CD4-positive, alpha-beta T cell treated with Interleukin-12 subunit alpha and Interleukin-12 subunit beta, for 1 hour (primary cell): ENCODE measurements around the gene CEP128.
"Not testable (repeated sequence)": the region's sequence is repeated elsewhere in the genome, so short reads cannot be mapped to it uniquely, and the experiment has no call there.

Source experiments
- DNase-seq: peaks from one replicate; pipeline ENCODE4 v3.0.0-alpha.2; 2020

Gene CEP128

GRCh38 chr14:80941241-80942185, at the start of gene CEP128:
Gene CEP128, minus strand, starts transcription at chr14:80941738.
- peak; percentile 89 for DNase-seq

- DNase-seq, result no peak
Observed at GRCh38 chr14:80988735-80989429, 47.3 kb upstream of the CEP128 start.

GRCh38 chr14:80988192-80988591, 46.7 kb upstream of the CEP128 start:
- no peak for DNase-seq

- peak; percentile 75 for DNase-seq
Observed at GRCh38 chr14:80987235-80988032, 45.9 kb upstream of the CEP128 start.

GRCh38 chr14:80982711-80983110, 41.2 kb upstream of the CEP128 start:
- DNase-seq, result no peak

GRCh38 chr14:80981673-80982072, 40.1 kb upstream of the CEP128 start:
- no peak for DNase-seq

GRCh38 chr14:80981156-80981555, 39.6 kb upstream of the CEP128 start:
- no peak for DNase-seq

GRCh38 chr14:80979951-80980350, 38.4 kb upstream of the CEP128 start:
- DNase-seq, result no peak

- DNase-seq, result no peak
Observed at GRCh38 chr14:80978403-80978802, 36.9 kb upstream of the CEP128 start.

- no peak for DNase-seq
Observed at GRCh38 chr14:80977221-80977620, 35.7 kb upstream of the CEP128 start.

- no peak for DNase-seq
Observed at GRCh38 chr14:80974679-80975078, 33.1 kb upstream of the CEP128 start.

- DNase-seq, result no peak
Observed at GRCh38 chr14:80973931-80974641, 32.5 kb upstream of the CEP128 start.

- DNase-seq, result no peak
Observed at GRCh38 chr14:80965037-80965436, 23.5 kb upstream of the CEP128 start.

GRCh38 chr14:80959496-80959895, 18.0 kb upstream of the CEP128 start:
- DNase-seq, result peak; percentile 71

- no peak for DNase-seq
Observed at GRCh38 chr14:80958939-80959338, 17.4 kb upstream of the CEP128 start.

GRCh38 chr14:80958226-80958625, 16.7 kb upstream of the CEP128 start:
- no peak for DNase-seq

- DNase-seq, result no peak
Observed at GRCh38 chr14:80957613-80958012, 16.1 kb upstream of the CEP128 start.

- DNase-seq, result no peak
Observed at GRCh38 chr14:80956922-80957321, 15.4 kb upstream of the CEP128 start.

- DNase-seq, result no peak
Observed at GRCh38 chr14:80956102-80956501, 14.6 kb upstream of the CEP128 start.

- peak; percentile 18 for DNase-seq
Observed at GRCh38 chr14:80955416-80955941, 13.9 kb upstream of the CEP128 start, which contains the start of gene TSHR. Gene TSHR, plus strand, starts transcription at chr14:80955621. Its CDS starts 60 bp downstream, at chr14:80955681.

GRCh38 chr14:80954687-80955299, 13.3 kb upstream of the CEP128 start:
- peak; percentile 80 for DNase-seq

- not testable (repeated sequence) for DNase-seq
Observed at GRCh38 chr14:80953211-80953610, 11.7 kb upstream of the CEP128 start.
